ENCODE data around the gene CTSW.
A peak's percentile ranks its signal among the peaks of the same experiment; 100 is the strongest.

DNA sequence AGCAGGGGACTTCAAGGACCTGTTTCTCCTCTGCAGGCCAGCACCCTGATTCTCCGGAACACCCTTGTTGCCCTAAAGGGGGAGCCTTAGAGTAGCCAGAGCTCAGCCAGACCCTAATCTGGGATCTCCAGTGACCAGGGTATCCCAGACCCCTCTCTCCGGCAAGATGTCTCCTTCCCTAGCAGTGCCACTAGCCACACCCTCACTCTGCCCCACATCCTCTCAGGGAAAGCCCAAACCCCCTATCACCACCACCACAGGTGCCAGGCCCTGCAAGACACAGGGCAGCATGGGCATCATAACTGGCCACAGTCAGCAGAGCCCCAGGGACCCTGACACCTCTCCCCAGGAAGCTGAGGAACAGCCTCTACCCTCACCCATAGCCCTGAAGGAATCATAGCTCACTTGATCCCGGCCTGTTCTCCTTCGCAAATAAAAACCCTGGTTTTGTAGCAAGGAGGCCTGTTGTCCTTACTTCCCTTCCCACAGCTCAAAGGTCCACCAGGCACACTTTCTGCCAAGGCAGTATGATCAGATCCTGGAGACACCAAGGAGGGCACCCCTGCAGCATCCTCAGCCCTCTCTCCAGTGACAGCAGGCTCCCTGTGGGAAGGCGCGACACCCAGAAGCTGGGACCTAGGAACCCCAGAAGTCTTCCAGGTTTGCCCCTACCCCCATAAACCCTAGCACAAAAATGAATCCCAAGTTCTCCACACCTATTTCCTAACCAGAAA lies 26.2 kb upstream of the CTSW start:
- TF ChIP-seq, protein P1, sequence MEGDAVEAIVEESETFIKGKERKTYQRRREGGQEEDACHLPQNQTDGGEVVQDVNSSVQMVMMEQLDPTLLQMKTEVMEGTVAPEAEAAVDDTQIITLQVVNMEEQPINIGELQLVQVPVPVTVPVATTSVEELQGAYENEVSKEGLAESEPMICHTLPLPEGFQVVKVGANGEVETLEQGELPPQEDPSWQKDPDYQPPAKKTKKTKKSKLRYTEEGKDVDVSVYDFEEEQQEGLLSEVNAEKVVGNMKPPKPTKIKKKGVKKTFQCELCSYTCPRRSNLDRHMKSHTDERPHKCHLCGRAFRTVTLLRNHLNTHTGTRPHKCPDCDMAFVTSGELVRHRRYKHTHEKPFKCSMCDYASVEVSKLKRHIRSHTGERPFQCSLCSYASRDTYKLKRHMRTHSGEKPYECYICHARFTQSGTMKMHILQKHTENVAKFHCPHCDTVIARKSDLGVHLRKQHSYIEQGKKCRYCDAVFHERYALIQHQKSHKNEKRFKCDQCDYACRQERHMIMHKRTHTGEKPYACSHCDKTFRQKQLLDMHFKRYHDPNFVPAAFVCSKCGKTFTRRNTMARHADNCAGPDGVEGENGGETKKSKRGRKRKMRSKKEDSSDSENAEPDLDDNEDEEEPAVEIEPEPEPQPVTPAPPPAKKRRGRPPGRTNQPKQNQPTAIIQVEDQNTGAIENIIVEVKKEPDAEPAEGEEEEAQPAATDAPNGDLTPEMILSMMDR (optimal IDR thresholded peaks at IDR 0.05 in 1 of 3, IDR thresholded peaks at IDR 0.05 in 1 of 3, conservative IDR thresholded peaks at IDR 0.05 in 1 of 3; ENCODE audit: extremely low read depth in 1 of 3, insufficient read depth in 2 of 3, low read length in 3 of 3) = peak; percentile 7 to 15 (median 8)
- TF ChIP-seq EZH2 (IDR thresholded peaks at IDR 0.05; ENCODE audit: low read length) = no peak
